CD14-positive monocyte (primary cell): ENCODE measurements around the gene C1QL2. TPM values are rescaled to one million over a fixed set of nuclear protein-coding genes. Genes with fewer than 3 reads are reported as not detected.

ENCODE experiments used
- DNase-seq, 3 donors: peaks; one replicate each; pipeline ENCODE4 v3.0.0-alpha.2; 2011 to 2022
- H2AFZ ChIP-seq: 2 replicates; pipeline ENCODE4 v1.6.0; 2012; ENCODE audit warnings: mild to moderate bottlenecking, low read depth, low read length, inconsistent platforms; ENCODE audit not compliant: insufficient read depth, poor library complexity, severe bottlenecking
- H3K27ac ChIP-seq, 2 donors: 1 replicate in 1 of 2; 2 replicates in 1 of 2; pipeline ENCODE4 v1.5.1; 2012 to 2013; ENCODE audit warnings: low read length in 2 of 2, control low read depth in 1 of 2, inconsistent platforms in 1 of 2, low read depth in 1 of 2, mild to moderate bottlenecking in 1 of 2
- H3K27me3 ChIP-seq, 2 donors: one replicate each; pipeline versions ENCODE4 v1.6.0 to v1.6.1; 2011 to 2013; ENCODE audit warnings: low read length in 2 of 2; ENCODE audit not compliant: control insufficient read depth in 2 of 2, insufficient read depth in 2 of 2
- H3K36me3 ChIP-seq, 2 donors: replicated peaks in 1 of 2; 1 replicate in 1 of 2; 2 replicates in 1 of 2; pipeline versions ENCODE4 v1.5.1 to v1.6.1; 2012 to 2013; ENCODE audit warnings: low read length in 2 of 2, control low read depth in 1 of 2, inconsistent platforms in 1 of 2, mild to moderate bottlenecking in 1 of 2; ENCODE audit not compliant: insufficient read depth in 2 of 2, control insufficient read depth in 1 of 2
- H3K4me1 ChIP-seq, 2 donors: 1 replicate in 1 of 2; 2 replicates in 1 of 2; pipeline versions ENCODE4 v1.5.1 to v1.6.1; 2012 to 2013; ENCODE audit warnings: low read length in 2 of 2, control low read depth in 1 of 2, inconsistent platforms in 1 of 2, mild to moderate bottlenecking in 1 of 2, moderate library complexity in 1 of 2; ENCODE audit not compliant: insufficient read depth in 2 of 2, control insufficient read depth in 1 of 2
- H3K4me2 ChIP-seq: replicated peaks from 2 replicates; pipeline ENCODE3; 2012; ENCODE audit warnings: low read length, moderate library complexity, mild to moderate bottlenecking; ENCODE audit not compliant: poor library complexity, severe bottlenecking; ENCODE audit errors: extremely low read depth
- H3K4me3 ChIP-seq, 3 experiments: fragments of 200-600 bp in 1 of 3; sonication (generic) in 1 of 3; replicated peaks in 1 of 3; 1 replicate in 2 of 3; 2 replicates in 1 of 3; pipeline ENCODE4 v1.5.1; 2011 to 2013; ENCODE audit warnings: low read length in 3 of 3, mild to moderate bottlenecking in 3 of 3, control low read depth in 2 of 3, low read depth in 2 of 3, inconsistent platforms in 1 of 3, moderate library complexity in 1 of 3
- H3K79me2 ChIP-seq: 2 replicates; pipeline ENCODE4 v1.6.0; 2012; ENCODE audit warnings: mild to moderate bottlenecking, control low read depth, inconsistent platforms, low read length, moderate library complexity; ENCODE audit not compliant: insufficient read depth
- H3K9ac ChIP-seq: 2 replicates; pipeline ENCODE4 v1.6.0; 2017; ENCODE audit warnings: low read length, mild to moderate bottlenecking; ENCODE audit not compliant: insufficient read depth, poor library complexity, severe bottlenecking
- H3K9me3 ChIP-seq, 2 donors: replicated peaks in 1 of 2; 1 replicate in 1 of 2; 2 replicates in 1 of 2; pipeline versions ENCODE4 v1.5.1 to v1.6.1; 2012 to 2013; ENCODE audit warnings: low read length in 2 of 2, control low read depth in 1 of 2; ENCODE audit not compliant: control insufficient read depth in 1 of 2, insufficient read depth in 1 of 2
- H4K20me1 ChIP-seq: 2 replicates; pipeline ENCODE4 v1.6.0; 2012; ENCODE audit warnings: mild to moderate bottlenecking, low read length, control low read depth, moderate library complexity; ENCODE audit not compliant: insufficient read depth
- H3K27ac Mint-ChIP-seq, 7 donors: one replicate each; pipeline ENCODE4 v1.8.0; 2020; ENCODE audit warnings: mild to moderate bottlenecking in 7 of 7, mixed read lengths in 7 of 7, moderate library complexity in 6 of 7, inconsistent platforms in 2 of 7
- H3K27me3 Mint-ChIP-seq, 3 donors: one replicate each; pipeline ENCODE4 v1.8.0; 2021 to 2022; ENCODE audit warnings: low read depth in 3 of 3, mild to moderate bottlenecking in 3 of 3, mixed read lengths in 3 of 3, moderate library complexity in 3 of 3, inconsistent platforms in 1 of 3
- H3K36me3 Mint-ChIP-seq, 2 donors: one replicate each; pipeline ENCODE4 v1.8.0; 2020; ENCODE audit warnings: mixed read lengths in 2 of 2, inconsistent platforms in 1 of 2, mild to moderate bottlenecking in 1 of 2
- H3K4me1 Mint-ChIP-seq: one replicate; pipeline ENCODE4 v1.8.0; 2020; ENCODE audit warnings: mild to moderate bottlenecking, mixed read lengths
- H3K4me3 Mint-ChIP-seq, 2 donors: one replicate each; pipeline ENCODE4 v1.8.0; 2020; ENCODE audit warnings: mild to moderate bottlenecking in 2 of 2, mixed read lengths in 2 of 2, moderate library complexity in 1 of 2
- H3K9me3 Mint-ChIP-seq, 7 donors: one replicate each; pipeline ENCODE4 v1.8.0; 2020 to 2022; ENCODE audit warnings: mixed read lengths in 7 of 7, mild to moderate bottlenecking in 6 of 7, moderate library complexity in 6 of 7, inconsistent platforms in 2 of 7
- WGBS: methylation state at CpG from one replicate; pipeline ENCODE4 v1.1.5; 2013; ENCODE audit warnings: missing lambda C conversion rate; ENCODE audit not compliant: insufficient coverage; 5-methylcytosine and 5-hydroxymethylcytosine counted together
- intact Hi-C, 2 donors: fragments of 100-400 bp; cut with micrococcal nuclease; formaldehyde crosslinking; loops; one replicate each; pipeline versions ENCODE4 v1.15.0 to v1.15.1; 2023
- polyA plus RNA-seq, 3 donors: library from polyadenylated mRNA; depleted of rRNA in 1 of 3; unstranded in 2 of 3; stranded (reverse) in 1 of 3; fragments of 300-500 nt in 2 of 3; fragments of >200 nt in 1 of 3; fragmentation: Illumina TruSeq in 2 of 3; gene quantifications; 1 replicate in 2 of 3; 2 replicates in 1 of 3; pipeline ENCODE4 v1.2.3, GENCODE V29; 2012 to 2021
- TF ChIP-seq, protein P1 (sequence below): fragments of 200-600 bp; IDR thresholded peaks from one replicate; pipeline ENCODE4 v1.8.0; 2022; ENCODE audit warnings: antibody characterized with exemption, mild to moderate bottlenecking

The C1QL2 gene
- polyA plus RNA-seq, 3 donors = not detected

GRCh38 chr2:119126650-119127049 lies 31.9 kb downstream of the C1QL2 start:
- Histone ChIP-seq H3K27me3 (peaks cover 0 to 6% of the 10 kb centered on the region in 2 donors), H3K36me3 (no peaks in the 10 kb centered on the region), H4K20me1 (no peaks in the 10 kb centered on the region), H3K79me2 (no peaks in the 10 kb centered on the region), H3K9ac (no peak overlapping the region), H3K4me3 (no peak overlapping the region), H3K9me3 (no peaks in the 10 kb centered on the region), H3K27ac (no peak overlapping the region), H2AFZ (no peak overlapping the region), H3K4me1 (no peaks in the 10 kb centered on the region), H3K4me2 (peak overlapping the region; percentile 29)
- 6% methylated on average over 9 of the region's 13 CpGs for WGBS
- Mint-ChIP-seq H3K27ac (no peak overlapping the region), H3K27me3 (peaks cover 29 to 51% (median 31%) of the 10 kb centered on the region in 3 donors), H3K4me1 (peaks cover 3% of the 10 kb centered on the region), H3K4me3 (peak overlapping the region in 1 of 2 donors; percentile 67), H3K36me3 (no peaks in the 10 kb centered on the region), H3K9me3 (peaks cover 0 to 1% (median 0%) of the 10 kb centered on the region in 7 donors)
- DNase-seq = peak; percentile 14 to 45 (median 32)
- TF ChIP-seq, protein P1, sequence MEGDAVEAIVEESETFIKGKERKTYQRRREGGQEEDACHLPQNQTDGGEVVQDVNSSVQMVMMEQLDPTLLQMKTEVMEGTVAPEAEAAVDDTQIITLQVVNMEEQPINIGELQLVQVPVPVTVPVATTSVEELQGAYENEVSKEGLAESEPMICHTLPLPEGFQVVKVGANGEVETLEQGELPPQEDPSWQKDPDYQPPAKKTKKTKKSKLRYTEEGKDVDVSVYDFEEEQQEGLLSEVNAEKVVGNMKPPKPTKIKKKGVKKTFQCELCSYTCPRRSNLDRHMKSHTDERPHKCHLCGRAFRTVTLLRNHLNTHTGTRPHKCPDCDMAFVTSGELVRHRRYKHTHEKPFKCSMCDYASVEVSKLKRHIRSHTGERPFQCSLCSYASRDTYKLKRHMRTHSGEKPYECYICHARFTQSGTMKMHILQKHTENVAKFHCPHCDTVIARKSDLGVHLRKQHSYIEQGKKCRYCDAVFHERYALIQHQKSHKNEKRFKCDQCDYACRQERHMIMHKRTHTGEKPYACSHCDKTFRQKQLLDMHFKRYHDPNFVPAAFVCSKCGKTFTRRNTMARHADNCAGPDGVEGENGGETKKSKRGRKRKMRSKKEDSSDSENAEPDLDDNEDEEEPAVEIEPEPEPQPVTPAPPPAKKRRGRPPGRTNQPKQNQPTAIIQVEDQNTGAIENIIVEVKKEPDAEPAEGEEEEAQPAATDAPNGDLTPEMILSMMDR = peak; percentile 83
- intact Hi-C loops = loop anchor here (2.0 to 5.0 kb wide), 3 partner anchors 114 to 246 kb away; no protein-coding TSS in a partner anchor

DNA sequence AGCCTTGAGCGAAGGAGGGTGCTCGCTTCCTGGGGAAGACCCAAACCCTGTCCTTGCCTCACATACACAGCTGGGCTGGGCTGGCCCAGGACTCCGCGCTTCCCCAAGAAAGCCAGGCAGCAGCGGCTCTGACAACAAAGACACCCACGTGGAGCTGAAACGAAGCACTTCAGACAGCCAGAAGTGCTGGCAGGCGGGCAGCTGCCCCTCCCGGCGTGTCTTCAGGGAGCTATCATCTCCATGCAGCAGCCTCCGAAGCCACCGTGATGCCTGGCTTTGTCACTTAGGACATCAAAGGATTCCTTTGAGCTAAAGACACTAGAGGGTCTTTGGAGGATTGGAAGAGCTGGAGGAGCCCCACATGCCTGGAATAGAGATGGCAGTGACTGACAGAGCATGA lies 35.2 kb downstream of the C1QL2 start:
- no peak overlapping the region for H3K27ac ChIP-seq
- intact Hi-C loops = no loop called here
- no peaks in the 10 kb centered on the region for H3K79me2 ChIP-seq
- no peak overlapping the region for H3K4me2 ChIP-seq
- H3K27me3 Mint-ChIP-seq = peaks cover 22 to 42% (median 24%) of the 10 kb centered on the region in 3 donors
- H3K27me3 ChIP-seq = peaks cover 0 to 4% of the 10 kb centered on the region in 2 donors
- no peaks in the 10 kb centered on the region for H4K20me1 ChIP-seq
- no peaks in the 10 kb centered on the region for H3K4me1 ChIP-seq
- H3K9me3 Mint-ChIP-seq = no peaks in the 10 kb centered on the region
- no peaks in the 10 kb centered on the region for H3K9me3 ChIP-seq
- no peak overlapping the region for H3K4me3 ChIP-seq
- H2AFZ ChIP-seq = no peak overlapping the region
- H3K27ac Mint-ChIP-seq = peak overlapping the region in 1 of 7 donors; percentile 62
- TF ChIP-seq, protein P1 = no peak
- H3K9ac ChIP-seq = no peak overlapping the region
- no peaks in the 10 kb centered on the region for H3K36me3 Mint-ChIP-seq
- no peaks in the 10 kb centered on the region for H3K36me3 ChIP-seq
- DNase-seq = no peak
- peaks cover 3% of the 10 kb centered on the region for H3K4me1 Mint-ChIP-seq
- WGBS = 51% methylated on average over 8 of the region's 12 CpGs
- no peak overlapping the region for H3K4me3 Mint-ChIP-seq
